Mesodermal cell (in vitro differentiated cells): ENCODE results near the gene RPTOR.

ENCODE experiments used
- H3K27ac ChIP-seq: 2 replicates; pipeline ENCODE4 v1.7.0; 2013; ENCODE audit warnings: mild to moderate bottlenecking, low read depth, low read length, moderate library complexity; ENCODE audit not compliant: severe bottlenecking
- H3K36me3 ChIP-seq: 2 replicates; pipeline ENCODE4 v1.7.1; 2013; ENCODE audit warnings: mild to moderate bottlenecking, low read length, moderate library complexity; ENCODE audit not compliant: control insufficient read depth, insufficient read depth
- H3K4me1 ChIP-seq: one replicate; pipeline ENCODE4 v1.7.1; 2013; ENCODE audit warnings: mild to moderate bottlenecking, low read length; ENCODE audit not compliant: insufficient read depth, control insufficient read depth, poor library complexity, severe bottlenecking
- H3K4me3 ChIP-seq: 2 replicates; pipeline ENCODE4 v1.7.0; 2013; ENCODE audit warnings: low read length, control low read depth, mild to moderate bottlenecking; ENCODE audit not compliant: insufficient read depth, poor library complexity, severe bottlenecking; ENCODE audit errors: extremely low read depth
- H3K9me3 ChIP-seq: 2 replicates; pipeline ENCODE4 v1.7.1; 2013; ENCODE audit warnings: mild to moderate bottlenecking, low read length, moderate library complexity; ENCODE audit not compliant: control insufficient read depth
- WGBS, 2 experiments: methylation state at CpG; one replicate each; pipeline ENCODE4 v1.1.5; 2013; ENCODE audit warnings: missing lambda C conversion rate in 2 of 2; ENCODE audit not compliant: insufficient coverage in 2 of 2; 5-methylcytosine and 5-hydroxymethylcytosine counted together

RPTOR gene

DNA sequence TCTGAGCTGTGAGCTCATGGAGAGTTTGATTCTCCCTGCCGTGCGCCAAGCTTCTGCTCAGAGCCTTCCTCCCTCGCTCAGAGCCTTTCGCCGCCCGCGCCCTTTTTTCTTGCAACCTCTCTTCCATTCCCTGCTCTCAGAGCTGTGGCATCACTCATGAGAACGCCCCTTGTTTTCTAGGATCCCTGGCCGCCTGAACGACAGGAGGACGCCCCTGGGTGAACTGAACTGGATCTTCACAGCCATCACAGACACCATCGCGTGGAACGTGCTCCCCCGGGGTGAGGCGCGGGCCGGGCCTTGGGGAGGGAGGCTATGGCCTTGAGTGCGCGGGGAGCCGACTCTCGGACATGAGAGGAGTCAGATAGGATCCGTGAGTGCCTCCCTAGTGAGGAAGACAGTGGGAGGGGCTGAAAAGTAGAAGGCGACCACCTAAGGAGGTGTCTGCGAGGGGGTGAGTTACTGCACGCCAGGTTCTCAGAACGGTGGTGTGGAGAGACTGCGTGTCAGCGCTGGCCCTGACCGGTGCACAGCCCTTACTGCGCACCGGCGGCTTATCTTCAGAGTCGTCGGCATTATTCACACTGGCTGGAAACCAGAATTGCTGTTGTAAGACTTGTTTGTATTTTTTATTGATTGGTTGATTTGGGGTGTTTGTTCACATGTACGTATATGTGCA, 277.5 kb downstream of the RPTOR start:
- Histone ChIP-seq H3K27ac (no peak overlapping the region), H3K36me3 (peaks cover 4% of the 10 kb centered on the region), H3K9me3 (no peaks in the 10 kb centered on the region), H3K4me1 (peaks cover 9% of the 10 kb centered on the region), H3K4me3 (no peak overlapping the region)
- 95 to 96% methylated on average over 28 to 36 of the region's 36 CpGs for WGBS, 2 experiments

DNA sequence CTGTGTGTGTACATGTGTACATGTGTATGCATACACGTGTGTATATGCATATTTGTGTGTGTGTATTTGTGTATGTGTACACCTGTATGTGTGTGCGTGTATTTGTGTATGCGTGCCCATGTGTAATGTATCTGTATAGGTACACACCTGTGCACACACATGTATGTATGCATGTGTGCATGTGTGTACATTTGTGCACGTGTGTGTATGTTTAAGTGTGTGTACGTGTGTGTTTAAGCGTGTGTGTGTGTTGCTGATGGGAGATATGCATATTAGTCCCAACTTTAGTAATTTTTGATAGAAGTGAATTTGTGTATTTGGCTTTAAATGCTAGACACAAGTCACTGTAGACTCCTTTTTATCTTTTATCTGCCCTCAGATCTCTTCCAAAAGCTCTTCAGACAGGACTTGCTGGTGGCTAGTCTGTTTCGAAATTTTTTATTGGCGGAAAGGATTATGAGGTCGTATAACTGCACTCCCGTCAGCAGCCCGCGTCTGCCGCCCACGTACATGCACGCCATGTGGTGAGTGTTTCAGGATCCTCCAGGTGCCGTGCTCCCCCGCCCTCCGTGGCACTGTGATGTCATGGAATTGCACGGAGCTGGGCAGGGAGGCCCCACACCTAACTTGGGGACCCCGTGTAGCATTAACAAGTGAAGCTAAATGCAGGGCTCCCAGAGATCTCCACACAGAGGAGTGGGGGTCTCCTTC, 278.2 kb downstream of the RPTOR start:
- H3K36me3 ChIP-seq: peaks cover 4% of the 10 kb centered on the region
- H3K4me3 ChIP-seq: no peak overlapping the region
- no peak overlapping the region for H3K27ac ChIP-seq
- H3K9me3 ChIP-seq: no peaks in the 10 kb centered on the region
- H3K4me1 ChIP-seq: peaks cover 16% of the 10 kb centered on the region
- 94 to 96% methylated on average over 16 to 20 of the region's 20 CpGs for WGBS, 2 experiments

DNA sequence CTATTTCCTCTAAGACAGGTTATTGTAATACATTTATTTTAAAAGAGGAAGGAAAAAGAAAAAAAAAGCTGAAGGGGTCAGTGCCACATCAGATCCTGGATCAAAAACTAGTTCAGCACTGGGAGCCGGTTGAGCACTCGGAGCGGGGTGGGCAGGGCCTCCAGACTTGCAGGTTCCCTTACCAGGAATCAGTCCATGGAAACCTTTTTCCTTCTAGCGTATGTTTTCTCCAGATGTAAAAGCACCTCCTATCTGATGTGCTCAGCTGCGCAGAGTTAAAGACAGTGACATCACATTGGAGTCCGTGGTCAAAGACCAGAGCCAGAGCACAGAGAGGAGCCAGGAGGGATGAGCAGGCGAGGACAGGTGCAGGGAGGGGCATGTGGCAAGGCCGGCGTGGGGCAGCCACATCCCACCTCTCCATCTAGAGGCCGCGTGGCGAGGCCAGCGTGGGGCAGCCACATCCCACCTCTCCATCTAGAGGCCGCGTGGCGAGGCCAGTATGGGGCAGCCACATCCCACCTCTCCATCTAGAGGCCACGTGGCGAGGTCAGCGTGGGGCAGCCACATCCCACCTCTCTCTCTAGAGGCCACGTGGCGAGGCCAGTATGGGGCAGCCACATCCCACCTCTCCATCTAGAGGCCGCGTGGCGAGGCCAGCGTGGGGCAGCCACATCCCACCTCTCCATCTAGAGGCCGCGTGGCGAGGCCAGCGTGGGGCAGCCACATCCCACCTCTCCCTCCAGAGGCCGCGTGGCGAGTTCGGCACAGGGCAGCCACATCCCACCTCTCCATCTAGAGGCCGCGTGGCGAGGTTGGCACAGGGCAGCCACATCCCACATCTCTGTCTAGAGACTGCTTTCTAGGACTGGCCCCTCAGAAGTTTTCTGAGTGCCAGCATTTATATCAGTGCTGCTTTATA, 280.2 kb downstream of the RPTOR start:
- H3K4me1 ChIP-seq: peaks cover 20% of the 10 kb centered on the region
- H3K9me3 ChIP-seq: no peaks in the 10 kb centered on the region
- WGBS, 2 experiments: 92 to 95% methylated on average over 26 to 30 of the region's 36 CpGs
- no peak overlapping the region for H3K4me3 ChIP-seq
- H3K36me3 ChIP-seq: peaks cover 8% of the 10 kb centered on the region
- no peak overlapping the region for H3K27ac ChIP-seq

DNA sequence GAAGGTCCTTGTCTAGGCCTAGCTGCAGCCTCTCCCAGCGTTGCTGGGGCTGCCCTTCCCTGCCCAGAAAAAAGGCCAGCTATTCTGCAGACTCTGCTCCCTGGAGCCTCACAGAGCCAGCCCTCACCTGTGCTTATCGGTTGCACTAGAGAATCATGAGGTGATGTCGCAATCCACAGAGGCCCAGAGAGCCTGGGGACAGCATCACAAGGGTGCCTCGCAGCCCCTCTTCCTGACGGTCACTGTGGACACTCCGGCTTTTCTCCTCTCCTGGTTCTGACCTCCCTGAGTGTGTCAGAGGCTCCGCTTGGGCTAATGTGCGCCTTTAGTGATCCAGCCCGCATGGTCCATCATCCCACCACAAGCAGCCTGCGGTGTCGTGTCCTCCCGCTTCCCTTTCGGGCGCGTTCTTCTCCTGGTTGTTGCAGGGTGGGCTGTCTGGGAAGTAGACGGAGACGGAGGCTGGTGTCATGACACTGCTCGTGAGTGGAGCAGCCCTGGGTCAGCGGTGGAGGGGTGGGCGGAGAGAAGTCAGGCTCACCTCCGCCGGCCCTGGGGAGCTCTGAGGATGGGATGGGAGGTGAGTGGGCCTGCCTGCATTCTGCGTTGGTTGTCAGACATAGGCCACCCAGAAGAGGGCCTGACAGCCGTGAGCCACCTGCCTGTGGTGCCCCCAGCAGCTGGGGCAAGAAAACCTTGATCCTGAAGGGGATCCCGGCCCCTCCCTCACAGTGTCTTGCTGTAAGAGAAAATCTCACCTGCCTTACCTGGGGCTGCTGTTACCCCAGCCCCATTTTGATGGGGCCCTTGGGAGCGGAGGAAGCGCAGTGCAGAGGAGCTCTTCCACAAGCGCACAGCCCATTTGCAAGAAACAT, 281.1 kb downstream of the RPTOR start:
- WGBS, 2 experiments: 90 to 92% methylated on average over 25 to 28 of the region's 28 CpGs

DNA sequence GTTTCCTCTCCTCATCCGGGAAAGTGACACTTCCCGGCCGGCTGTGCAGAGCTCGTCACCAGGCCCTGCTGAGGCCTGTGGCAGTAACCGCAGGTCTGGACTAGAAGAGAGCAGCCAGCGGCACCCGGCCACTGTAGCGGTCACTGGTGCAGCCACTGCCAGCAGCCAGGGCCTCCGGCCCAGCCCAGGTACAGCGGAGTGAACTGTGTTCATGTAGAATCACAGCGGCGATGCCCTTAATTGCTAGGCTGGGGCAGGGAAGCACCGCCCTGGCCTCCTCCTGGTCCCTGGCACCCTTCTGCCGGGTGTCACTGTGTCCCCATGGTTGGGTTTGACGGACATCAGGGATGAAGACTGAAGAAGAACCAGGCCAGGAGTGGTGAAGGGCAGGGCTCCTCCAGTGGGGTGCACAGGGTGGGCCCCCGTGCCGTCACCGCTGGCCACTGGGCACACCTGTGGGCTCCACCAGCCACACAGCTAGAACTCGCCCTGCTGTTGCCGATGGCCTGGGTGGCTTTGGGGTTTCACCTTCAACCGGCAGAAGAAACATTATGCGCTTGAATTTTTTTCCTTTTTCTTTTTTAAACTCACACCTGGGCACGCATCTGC, 281.8 kb downstream of the RPTOR start:
- Histone ChIP-seq H3K4me3 (no peak overlapping the region), H3K36me3 (peaks cover 10% of the 10 kb centered on the region), H3K4me1 (peaks cover 17% of the 10 kb centered on the region), H3K9me3 (no peaks in the 10 kb centered on the region), H3K27ac (peak overlapping the region; percentile 36)
- 94 to 97% methylated on average over 21 to 22 of the region's 23 CpGs for WGBS, 2 experiments

More for the DNA sequence above, 281.1 kb downstream of the RPTOR start:
- H3K27ac ChIP-seq: no peak overlapping the region
- no peak overlapping the region for H3K4me3 ChIP-seq
- no peaks in the 10 kb centered on the region for H3K9me3 ChIP-seq
- peaks cover 17% of the 10 kb centered on the region for H3K4me1 ChIP-seq
- peaks cover 10% of the 10 kb centered on the region for H3K36me3 ChIP-seq

DNA sequence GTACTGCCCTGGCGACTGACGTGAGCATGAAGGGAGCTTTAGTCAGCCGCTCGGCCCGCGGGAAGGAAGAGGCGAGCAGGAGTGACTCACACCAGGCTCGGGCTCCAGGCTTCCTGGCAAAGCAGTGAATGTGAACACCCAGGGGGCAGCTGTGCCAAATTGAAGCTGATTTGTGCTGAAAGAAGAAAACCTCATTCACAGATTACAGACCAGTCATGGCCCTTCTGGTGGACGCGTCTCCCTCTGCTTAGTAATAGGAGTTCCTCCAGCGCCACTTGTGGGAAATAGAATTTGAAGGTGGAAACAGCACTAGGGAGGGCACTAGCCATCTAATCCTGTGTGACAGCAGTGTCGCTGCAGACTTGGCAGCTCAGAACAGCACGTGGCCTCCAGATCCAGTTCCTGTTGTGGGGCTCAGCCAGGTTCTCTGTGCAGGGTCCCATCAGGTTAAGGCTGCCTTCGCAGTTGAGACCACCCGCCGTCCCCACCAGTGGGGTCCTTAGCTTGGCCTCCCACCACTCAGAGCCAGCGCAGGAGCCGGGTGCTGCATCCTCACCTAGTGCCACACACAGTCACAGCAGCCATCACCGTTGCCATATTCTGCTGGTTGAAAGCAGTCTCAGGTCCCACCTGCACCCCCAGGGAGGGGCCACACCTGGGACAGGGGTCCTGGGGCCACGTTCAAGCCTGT, 282.5 kb downstream of the RPTOR start:
- peaks cover 10% of the 10 kb centered on the region for H3K36me3 ChIP-seq
- no peak overlapping the region for H3K4me3 ChIP-seq
- peak overlapping the region; percentile 36 for H3K27ac ChIP-seq
- no peaks in the 10 kb centered on the region for H3K9me3 ChIP-seq
- WGBS, 2 experiments: 71 to 76% methylated on average over 16 to 18 of the region's 20 CpGs
- H3K4me1 ChIP-seq: peaks cover 17% of the 10 kb centered on the region

DNA sequence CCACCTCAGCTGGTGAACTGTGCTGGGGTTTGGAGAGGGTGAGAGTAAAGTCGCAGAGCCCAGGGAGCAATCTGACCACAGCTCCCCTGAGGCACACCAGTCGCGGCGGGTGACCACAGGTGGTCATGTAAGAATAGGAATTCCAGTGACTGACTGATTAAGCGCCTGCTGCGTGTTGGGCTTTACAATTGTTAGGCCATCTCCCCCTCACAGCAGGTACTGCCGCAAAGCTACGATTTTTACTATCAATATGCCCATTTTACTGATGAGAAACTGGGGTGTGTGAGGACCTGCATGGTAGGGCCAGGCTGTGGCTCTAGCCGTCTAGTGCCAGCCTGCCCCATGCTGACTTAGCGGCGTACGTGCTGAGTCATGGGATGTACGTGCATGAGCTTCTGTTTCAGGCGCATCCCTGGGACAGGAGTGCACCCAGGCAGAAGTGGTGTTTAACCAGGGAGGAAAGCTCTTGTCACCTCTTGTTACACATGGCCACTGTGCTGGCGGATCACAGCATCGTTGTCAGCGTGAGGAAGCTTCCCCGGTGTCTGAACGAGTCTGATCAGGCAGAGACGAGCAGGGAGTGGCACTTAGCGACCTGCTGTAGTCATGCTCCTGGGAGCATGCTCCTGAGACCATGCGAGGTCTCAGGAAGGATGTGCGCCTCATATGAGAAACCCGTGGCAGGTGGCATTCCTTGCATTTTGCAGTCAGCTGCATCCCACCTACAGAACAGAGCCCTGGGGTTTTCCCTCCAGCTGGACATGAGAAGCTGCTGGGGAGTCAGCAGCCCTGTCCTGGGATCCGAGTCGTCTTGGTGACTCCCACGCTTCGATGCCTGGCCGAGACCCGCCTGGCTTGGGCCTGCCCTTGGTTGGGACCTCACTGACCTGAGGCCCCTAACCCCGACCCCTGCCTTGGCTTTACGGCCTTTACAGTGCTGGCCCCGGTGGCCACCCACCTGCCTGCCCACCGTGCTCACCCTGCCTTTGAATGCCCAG, 283.3 kb downstream of the RPTOR start:
- no peak overlapping the region for H3K27ac ChIP-seq
- peaks cover 21% of the 10 kb centered on the region for H3K4me1 ChIP-seq
- WGBS, 2 experiments: 65 to 67% methylated on average over 33 to 34 of the region's 34 CpGs
- H3K4me3 ChIP-seq: no peak overlapping the region
- H3K36me3 ChIP-seq: peaks cover 10% of the 10 kb centered on the region
- no peaks in the 10 kb centered on the region for H3K9me3 ChIP-seq

DNA sequence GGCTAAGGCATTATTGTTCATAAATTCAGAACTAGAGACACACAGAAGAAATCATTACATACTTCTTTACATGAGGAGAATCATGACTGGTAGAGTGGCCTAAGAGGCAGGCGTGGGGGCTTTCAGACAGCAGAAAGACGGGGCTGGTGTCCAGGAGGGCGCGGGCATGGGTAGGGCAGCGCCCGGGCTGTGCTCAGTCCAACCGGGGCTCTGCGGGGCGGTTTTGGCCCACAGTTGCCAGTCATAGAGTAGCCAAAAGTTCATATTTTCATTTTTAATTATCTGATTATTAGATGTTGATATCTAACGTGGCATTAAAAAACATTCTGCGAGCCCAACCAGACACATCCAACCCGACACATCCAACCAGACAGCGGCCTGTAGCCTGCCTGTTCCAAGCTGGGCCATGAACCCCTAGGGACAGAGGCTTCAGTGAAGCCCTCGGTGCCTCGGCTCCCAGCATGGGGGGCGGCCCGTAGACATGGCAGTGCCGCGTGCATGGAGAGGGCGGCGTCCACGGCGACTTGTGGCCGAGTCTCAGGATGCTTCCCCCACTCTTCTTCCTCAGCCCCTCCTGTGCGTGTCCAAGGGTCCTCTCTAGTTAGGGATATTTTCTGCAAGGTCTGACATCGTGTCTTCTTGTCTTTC, 284.7 kb downstream of the RPTOR start:
- Histone ChIP-seq H3K4me3 (no peak overlapping the region), H3K4me1 (peaks cover 25% of the 10 kb centered on the region), H3K27ac (no peak overlapping the region), H3K9me3 (no peaks in the 10 kb centered on the region), H3K36me3 (peaks cover 10% of the 10 kb centered on the region)
- 97% methylated on average over 18 to 19 of the region's 26 CpGs for WGBS, 2 experiments
